ENCODE measurements around the gene ARHGAP33.

DNA sequence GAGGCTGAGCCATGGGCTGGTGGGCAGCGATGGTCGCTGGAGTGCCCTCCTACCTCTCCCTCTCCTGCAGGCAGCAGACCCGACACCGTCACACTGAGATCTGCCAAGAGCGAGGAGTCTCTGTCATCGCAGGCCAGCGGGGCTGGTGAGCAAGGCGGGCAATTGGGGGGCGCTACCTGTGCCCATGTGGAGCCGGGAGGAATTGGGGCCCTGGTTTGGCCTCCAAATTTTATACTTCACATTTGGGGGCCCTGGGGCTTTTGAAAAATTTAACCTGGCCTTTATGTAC is 9.9 kb downstream of the ARHGAP33 start:
- TF ChIP-seq, protein P1, sequence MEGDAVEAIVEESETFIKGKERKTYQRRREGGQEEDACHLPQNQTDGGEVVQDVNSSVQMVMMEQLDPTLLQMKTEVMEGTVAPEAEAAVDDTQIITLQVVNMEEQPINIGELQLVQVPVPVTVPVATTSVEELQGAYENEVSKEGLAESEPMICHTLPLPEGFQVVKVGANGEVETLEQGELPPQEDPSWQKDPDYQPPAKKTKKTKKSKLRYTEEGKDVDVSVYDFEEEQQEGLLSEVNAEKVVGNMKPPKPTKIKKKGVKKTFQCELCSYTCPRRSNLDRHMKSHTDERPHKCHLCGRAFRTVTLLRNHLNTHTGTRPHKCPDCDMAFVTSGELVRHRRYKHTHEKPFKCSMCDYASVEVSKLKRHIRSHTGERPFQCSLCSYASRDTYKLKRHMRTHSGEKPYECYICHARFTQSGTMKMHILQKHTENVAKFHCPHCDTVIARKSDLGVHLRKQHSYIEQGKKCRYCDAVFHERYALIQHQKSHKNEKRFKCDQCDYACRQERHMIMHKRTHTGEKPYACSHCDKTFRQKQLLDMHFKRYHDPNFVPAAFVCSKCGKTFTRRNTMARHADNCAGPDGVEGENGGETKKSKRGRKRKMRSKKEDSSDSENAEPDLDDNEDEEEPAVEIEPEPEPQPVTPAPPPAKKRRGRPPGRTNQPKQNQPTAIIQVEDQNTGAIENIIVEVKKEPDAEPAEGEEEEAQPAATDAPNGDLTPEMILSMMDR (IDR thresholded peaks at IDR 0.05): no peak
- TF ChIP-seq POLR2A (IDR thresholded peaks at IDR 0.05) (no peak), POLR2AphosphoS5 (IDR thresholded peaks at IDR 0.05) (no peak)

Measured in suprapubic skin (tissue), 4 donors.